ENCODE measurements around the gene SLX4IP.
A peak's percentile ranks its signal among the peaks of the same experiment; 100 is the strongest.

Gene SLX4IP

GRCh38 chr20:10639077-10639736 lies 204.1 kb downstream of the SLX4IP start:
- DNase-seq, result no peak

GRCh38 chr20:10639737-10640556 lies 204.8 kb downstream of the SLX4IP start:
- no peak for DNase-seq

GRCh38 chr20:10640897-10641296 lies 205.8 kb downstream of the SLX4IP start:
- DNase-seq, result no peak

- no peak for DNase-seq
These were observed 206.4 kb downstream of the SLX4IP start for GRCh38 chr20:10641467-10641866.

- DNase-seq, result no peak
These were observed 206.8 kb downstream of the SLX4IP start for GRCh38 chr20:10641893-10642292.

GRCh38 chr20:10642856-10643559 lies 207.9 kb downstream of the SLX4IP start:
- DNase-seq, result peak; percentile 69

GRCh38 chr20:10643560-10643873 lies 208.4 kb downstream of the SLX4IP start:
- no peak for DNase-seq

GRCh38 chr20:10644458-10645204 lies 209.5 kb downstream of the SLX4IP start:
- peak; percentile 46 for DNase-seq

GRCh38 chr20:10645205-10645570 lies 210.1 kb downstream of the SLX4IP start:
- no peak for DNase-seq

GRCh38 chr20:10646006-10646405 lies 210.9 kb downstream of the SLX4IP start:
- DNase-seq, result no peak

- DNase-seq, result no peak
These were observed 211.8 kb downstream of the SLX4IP start for GRCh38 chr20:10646886-10647420.

- peak; percentile 57 for DNase-seq
These were observed 212.4 kb downstream of the SLX4IP start for GRCh38 chr20:10647471-10647870.

- no peak for DNase-seq
These were observed 212.8 kb downstream of the SLX4IP start for GRCh38 chr20:10647909-10648308.

- peak; percentile 95 for DNase-seq
These were observed 213.5 kb downstream of the SLX4IP start for GRCh38 chr20:10648651-10649050.

GRCh38 chr20:10649080-10649796 lies 214.1 kb downstream of the SLX4IP start:
- DNase-seq, result no peak

GRCh38 chr20:10649797-10650160 lies 214.7 kb downstream of the SLX4IP start:
- peak; percentile 59 for DNase-seq

- DNase-seq, result peak; percentile 88
These were observed 216.3 kb downstream of the SLX4IP start for GRCh38 chr20:10651227-10651990.

- no peak for DNase-seq
These were observed 217.1 kb downstream of the SLX4IP start for GRCh38 chr20:10652185-10652584.

- DNase-seq, result peak; percentile 53
These were observed 217.7 kb downstream of the SLX4IP start for GRCh38 chr20:10652660-10653261.

- DNase-seq, result peak; percentile 92
These were observed 218.6 kb downstream of the SLX4IP start for GRCh38 chr20:10653599-10654249.

- no peak for DNase-seq
These were observed 219.1 kb downstream of the SLX4IP start for GRCh38 chr20:10654250-10654610.

All from fibroblast of skin of right quadriceps (primary cell).